Pancreas (tissue), 10 donors: ENCODE measurements around the gene DDR1. TPM values are rescaled to one million over a fixed set of nuclear protein-coding genes. Genes with fewer than 3 reads are reported as not detected.

Experiments
- ATAC-seq, 4 donors: fragments of 200-7000 bp; cut with Tn5 transposase; one replicate each; pipeline versions ENCODE4 v1.8.0 to v1.9.1; 2020; ENCODE audit warnings: mild to moderate bottlenecking in 4 of 4, moderate library complexity in 4 of 4
- DNase-seq, 6 donors: peaks; one replicate each; pipeline ENCODE4 v3.0.0-alpha.2; 2020
- FAIRE-seq: peaks from 2 replicates; lab custom pipeline; 2012; peaks lifted over from hg19 to GRCh38; lab: Jason Lieb, UNC
- H3K27ac ChIP-seq, 4 donors: fragments of 200-600 bp; sonication (generic); 1 replicate in 3 of 4; 2 replicates in 1 of 4; pipeline versions ENCODE4 v1.5.0 to v1.8.0; 2020
- H3K27me3 ChIP-seq, 4 donors: fragments of 200-600 bp; one replicate each; pipeline ENCODE4 v1.8.0; 2021
- H3K36me3 ChIP-seq, 3 donors: fragments of 200-600 bp; sonication (generic) in 1 of 3; one replicate each; pipeline versions ENCODE4 v1.5.0 to v1.8.0; 2020 to 2021
- H3K4me1 ChIP-seq, 3 donors: fragments of 200-600 bp; one replicate each; pipeline ENCODE4 v1.8.0; 2021
- H3K4me3 ChIP-seq, 4 donors: fragments of 200-600 bp; sonication (generic) in 2 of 4; one replicate each; pipeline versions ENCODE4 v1.5.0 to v1.8.0; 2020 to 2021
- H3K9me3 ChIP-seq, 4 donors: fragments of 200-600 bp; one replicate each; pipeline ENCODE4 v1.8.0; 2021
- CTCF ChIP-seq, 4 donors: fragments of 200-600 bp; sonication (generic) in 3 of 4; IDR thresholded peaks; one replicate each; pipeline versions ENCODE4 v1.5.0 to v1.8.0; 2021; ENCODE audit warnings: antibody characterized with exemption in 4 of 4
- WGBS, 2 donors: extraction: QIAGEN DNeasy Blood & Tissue Kit; methylation state at CpG; one replicate each; pipeline ENCODE4 v1.1.7; 2013; 5-methylcytosine and 5-hydroxymethylcytosine counted together
- intact Hi-C, 3 donors: fragments of 100-400 bp; cut with DNase I; formaldehyde crosslinking; loops; one replicate each; pipeline versions ENCODE4 v1.11.1 to v1.14.2; 2022
- polyA plus RNA-seq, 2 donors: library from polyadenylated mRNA; stranded (reverse); fragments of 200-250 nt; gene quantifications; one replicate each; pipeline ENCODE4 v1.2.3, GENCODE V29; 2013
- total RNA-seq, 6 donors: library from RNA; stranded (reverse); fragmentation: NEBNext Ultra II Directional in 4 of 6; extraction: Animal tissue kit (Norgen Biotek cat#: 25700) in 4 of 6; gene quantifications; one replicate each; pipeline versions ENCODE4 v1.2.1 to v1.2.4, GENCODE V29; 2021 to 2023
- donor health status: healthy with polysubstance abuse.
- donor health status: DM: no; HTN: no; CAD: no; lungs with moderate emphysema.
- donor health status: DM: no; HTN: no; CAD: no.
- donor health status: control.
- donor health status: control.
- donor health status: Bipolar disorder and iron deficiency.
- donor health status: DM: yes; HTN: yes; CAD: no.
- donor health status: DM: no; HTN: no; CAD: no.
- donor health status: DM: no; HTN: no; CAD: no.
- donor health status: DM: yes; HTN: yes; CAD: no.

Gene DDR1
- total and polyA plus RNA-seq, 8 donors = 92.7 to 160 (median 118) TPM

GRCh38 chr6:30876039-30876730 is 8.1 kb upstream of the DDR1 start:
- WGBS, 2 donors = 23 to 40% methylated on average over 4 of the region's 4 CpGs
- H3K4me3 ChIP-seq = no peak overlapping the region
- H3K27ac ChIP-seq = peak overlapping the region in 3 of 4 donors; percentile 5 to 85 (median 83)
- no peaks in the 10 kb centered on the region for H3K36me3 ChIP-seq
- intact Hi-C loops = no loop called here
- H3K4me1 ChIP-seq = peaks cover 0 to 3% (median 0%) of the 10 kb centered on the region in 3 donors
- ATAC-seq (peak in 3 of 4 donors; percentile 26 to 57 (median 32)), DNase-seq (peak in 1 of 6 donors; percentile 37), FAIRE-seq (no peak)
- no peaks in the 10 kb centered on the region for H3K27me3 ChIP-seq
- no peaks in the 10 kb centered on the region for H3K9me3 ChIP-seq
- no peak for TF ChIP-seq CTCF (IDR thresholded peaks at IDR 0.05)

- Histone ChIP-seq H3K4me1 (peaks cover 0 to 11% (median 7%) of the 10 kb centered on the region in 3 donors), H3K4me3 (peak overlapping the region in 3 of 4 donors; percentile 28 to 46 (median 31)), H3K27ac (peak overlapping the region; percentile 11 to 85 (median 58)), H3K27me3 (no peaks in the 10 kb centered on the region), H3K36me3 (no peaks in the 10 kb centered on the region), H3K9me3 (no peaks in the 10 kb centered on the region)
- intact Hi-C loops = no loop called here
- ATAC-seq (peak; percentile 72 to 86 (median 84)), DNase-seq (peak; percentile 84 to 92 (median 88)), FAIRE-seq (no peak)
- 11% methylated on average over 15 of the region's 15 CpGs for WGBS, 2 donors
- TF ChIP-seq CTCF (IDR thresholded peaks at IDR 0.05) = peak; percentile 75 to 81 (median 80)
Measured at GRCh38 chr6:30877419-30878262, 6.7 kb upstream of the DDR1 start.

- Histone ChIP-seq H3K27ac (no peak overlapping the region), H3K4me3 (no peak overlapping the region), H3K27me3 (no peaks in the 10 kb centered on the region), H3K36me3 (no peaks in the 10 kb centered on the region), H3K9me3 (no peaks in the 10 kb centered on the region), H3K4me1 (peaks cover 0 to 11% (median 7%) of the 10 kb centered on the region in 3 donors)
- no peak for ATAC-seq
- no peak for TF ChIP-seq CTCF (IDR thresholded peaks at IDR 0.05)
- WGBS, 2 donors = 81 to 89% methylated on average over 8 of the region's 8 CpGs
- intact Hi-C loops = loop anchor here in 2 of 3 donors (5.0 to 10.0 kb wide), 2 partner anchors 48 to 145 kb away; no protein-coding TSS in a partner anchor
- no peak for DNase-seq
- no peak for FAIRE-seq
Measured at GRCh38 chr6:30879684-30880427, 4.5 kb upstream of the DDR1 start.

- H3K27me3 ChIP-seq = no peaks in the 10 kb centered on the region
- H3K4me3 ChIP-seq = no peak overlapping the region
- H3K4me1 ChIP-seq = peaks cover 1 to 16% (median 7%) of the 10 kb centered on the region in 3 donors
- no peak overlapping the region for H3K27ac ChIP-seq
- H3K36me3 ChIP-seq = no peaks in the 10 kb centered on the region
- no peaks in the 10 kb centered on the region for H3K9me3 ChIP-seq
- DNase-seq (no peak), FAIRE-seq (no peak), ATAC-seq (no peak)
- 83 to 85% methylated on average over 16 of the region's 16 CpGs for WGBS, 2 donors
- no peak for TF ChIP-seq CTCF (IDR thresholded peaks at IDR 0.05)
- intact Hi-C loops = loop anchor here in 2 of 3 donors (5.0 to 10.0 kb wide), 2 partner anchors 48 to 146 kb away; no protein-coding TSS in a partner anchor
Measured at GRCh38 chr6:30880698-30881252, 3.5 kb upstream of the DDR1 start.
